NCI-H1417 treated with DMSO at 0.1 percent for 48 hours (cell line): ENCODE data around the gene RAMP1.

Experiments
- DNase-seq: peaks from one replicate; lab custom pipeline; 2025; lab: John Stamatoyannopoulos, UW

The RAMP1 gene

GRCh38 chr2:237876951-237877491 is 17.6 kb downstream of the RAMP1 start:
- DNase-seq, result no peak

GRCh38 chr2:237877576-237878307 is 18.3 kb downstream of the RAMP1 start:
- no peak for DNase-seq

GRCh38 chr2:237878321-237879057 is 19.1 kb downstream of the RAMP1 start:
- no peak for DNase-seq

- peak; percentile 17 for DNase-seq
Measured at GRCh38 chr2:237879058-237879430, 19.6 kb downstream of the RAMP1 start.

GRCh38 chr2:237879991-237880560 is 20.7 kb downstream of the RAMP1 start:
- no peak for DNase-seq

- no peak for DNase-seq
Measured at GRCh38 chr2:237882510-237883481, 23.4 kb downstream of the RAMP1 start.

- DNase-seq, result no peak
Measured at GRCh38 chr2:237883951-237884446, 24.6 kb downstream of the RAMP1 start.

GRCh38 chr2:237884681-237885080 is 25.3 kb downstream of the RAMP1 start:
- no peak for DNase-seq

GRCh38 chr2:237885111-237885930 is 25.9 kb downstream of the RAMP1 start:
- DNase-seq, result no peak

- DNase-seq, result no peak
Measured at GRCh38 chr2:237885931-237886684, 26.7 kb downstream of the RAMP1 start.

- DNase-seq, result no peak
Measured at GRCh38 chr2:237886685-237887481, 27.5 kb downstream of the RAMP1 start.

- no peak for DNase-seq
Measured at GRCh38 chr2:237888389-237888788, 29.0 kb downstream of the RAMP1 start.

- no peak for DNase-seq
Measured at GRCh38 chr2:237889016-237889415, 29.6 kb downstream of the RAMP1 start.

- no peak for DNase-seq
Measured at GRCh38 chr2:237889811-237890210, 30.4 kb downstream of the RAMP1 start.

GRCh38 chr2:237892478-237892877 is 33.1 kb downstream of the RAMP1 start:
- DNase-seq, result no peak

- DNase-seq, result no peak
Measured at GRCh38 chr2:237892984-237893595, 33.7 kb downstream of the RAMP1 start.

- no peak for DNase-seq
Measured at GRCh38 chr2:237894396-237894979, 35.1 kb downstream of the RAMP1 start.

GRCh38 chr2:237894986-237895543 is 35.6 kb downstream of the RAMP1 start:
- DNase-seq, result no peak
